ENCODE measurements around the gene PTCD1.
"Not testable (repeated sequence)": the region's sequence is repeated elsewhere in the genome, so short reads cannot be mapped to it uniquely, and the experiment has no call there.

The PTCD1 gene

DNA sequence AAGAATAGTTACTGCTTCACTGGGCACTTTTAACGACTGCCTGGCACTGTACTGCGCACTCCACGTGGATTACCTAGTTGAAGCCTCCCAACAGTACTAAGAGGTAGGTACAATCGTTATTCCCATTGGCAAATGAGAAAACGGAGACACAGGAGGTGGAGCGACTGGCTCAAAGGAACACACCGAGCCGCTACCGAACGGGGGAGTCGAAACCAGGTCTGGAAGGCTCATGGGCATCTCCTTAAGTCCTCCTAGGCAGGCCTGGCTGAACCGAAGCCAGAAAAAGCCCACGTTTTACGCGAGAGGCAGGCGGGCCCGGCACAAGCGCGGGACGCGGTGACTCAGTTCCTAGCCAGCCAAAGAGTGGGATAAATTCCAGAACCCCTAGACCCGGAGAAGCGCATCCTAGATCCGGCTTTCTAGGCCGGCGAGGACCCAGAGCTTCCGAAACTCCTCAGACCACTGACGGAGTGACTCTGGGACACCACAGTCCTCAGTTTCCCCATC lies 30.7 kb downstream of the PTCD1 start:
- DNase-seq, result no peak

- DNase-seq, result no peak
These were observed 32.0 kb downstream of the PTCD1 start for GRCh38 chr7:99406557-99406956.

GRCh38 chr7:99404977-99405320 lies 33.6 kb downstream of the PTCD1 start:
- DNase-seq, result no peak

- DNase-seq, result no peak
These were observed 34.2 kb downstream of the PTCD1 start for GRCh38 chr7:99404235-99404976.

- no peak for DNase-seq
These were observed 34.8 kb downstream of the PTCD1 start for GRCh38 chr7:99403764-99404163.

- no peak for DNase-seq
These were observed 35.7 kb downstream of the PTCD1 start for GRCh38 chr7:99402854-99403253.

DNA sequence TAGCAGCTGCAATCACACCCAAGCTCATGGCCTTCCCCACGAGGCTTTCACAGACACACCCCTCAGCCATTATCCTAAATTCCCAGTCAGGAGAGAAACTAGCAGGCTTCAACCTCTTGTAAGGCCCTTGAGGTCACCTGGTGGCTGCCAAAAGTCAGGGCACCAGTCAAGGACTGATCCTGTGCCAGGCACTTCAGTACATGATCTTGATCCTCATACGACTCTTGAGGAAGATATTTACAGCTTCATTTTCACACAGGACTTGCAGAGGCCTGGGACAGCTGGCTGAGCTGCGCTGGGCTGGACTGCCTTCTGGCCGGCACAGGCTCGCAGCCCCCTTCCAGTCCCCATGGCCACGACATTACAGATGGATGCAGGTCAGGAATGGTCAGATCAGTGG lies 39.0 kb downstream of the PTCD1 start:
- DNase-seq, result no peak

DNA sequence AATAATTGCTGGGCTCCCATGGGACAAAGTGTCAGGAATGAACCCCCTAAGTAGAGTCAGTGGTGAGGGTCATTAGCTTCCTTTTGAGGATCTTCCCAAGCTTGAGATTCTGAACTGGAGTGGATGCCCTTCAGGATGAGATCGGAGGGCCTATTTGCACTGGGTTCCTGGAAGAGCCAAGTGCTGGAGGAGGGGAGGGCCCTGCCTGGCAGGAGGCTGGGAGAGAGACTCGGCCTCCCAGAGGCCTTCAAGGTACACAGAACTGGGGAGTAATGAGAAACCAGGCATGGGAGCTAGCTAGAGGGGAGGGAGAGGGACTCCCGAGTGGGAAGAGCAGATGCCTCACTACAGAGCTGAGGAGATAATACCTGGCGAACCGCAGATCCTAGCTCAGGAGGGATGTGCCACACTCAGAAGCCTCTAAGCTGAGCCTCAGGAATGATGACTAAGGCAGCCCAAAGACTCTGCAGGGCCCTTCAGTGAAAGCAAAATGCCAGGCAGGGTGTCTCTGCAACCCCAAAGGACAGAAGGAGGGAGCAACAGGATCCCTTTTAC lies 39.6 kb downstream of the PTCD1 start:
- DNase-seq, result no peak

DNA sequence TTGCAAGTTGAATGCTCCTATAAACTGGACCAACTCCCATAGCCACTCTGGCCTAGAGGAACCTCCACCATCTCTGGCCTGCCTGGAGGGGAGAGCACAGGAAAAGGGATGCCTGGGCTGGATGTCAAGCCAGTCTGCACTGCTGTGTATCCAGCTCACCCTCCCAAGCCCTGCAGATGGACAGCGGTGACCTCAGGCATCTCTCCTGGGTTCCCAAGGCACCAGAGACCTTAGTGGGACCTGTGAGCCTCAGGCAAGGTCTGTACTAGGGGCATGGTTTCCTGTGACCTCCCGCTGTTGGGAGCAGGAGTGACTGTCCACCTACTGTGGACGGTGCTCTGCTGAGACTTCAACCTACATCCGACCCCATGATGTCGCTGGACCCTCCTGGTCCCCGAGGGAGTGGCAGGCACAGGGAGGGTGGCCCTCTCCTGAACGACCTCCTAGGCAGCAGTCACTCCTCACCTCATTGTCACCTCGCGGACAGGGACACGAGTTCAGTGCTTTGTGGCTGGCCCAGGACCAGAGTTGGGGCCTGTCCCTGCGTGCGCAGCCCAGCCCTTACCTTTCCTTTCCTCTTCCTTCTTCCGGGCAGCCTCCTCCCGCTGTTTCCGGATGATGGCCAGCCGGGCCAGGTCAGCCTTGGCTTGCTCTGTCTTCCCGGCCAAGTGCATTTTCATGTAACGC lies 41.2 kb downstream of the PTCD1 start:
- no peak for DNase-seq

DNA sequence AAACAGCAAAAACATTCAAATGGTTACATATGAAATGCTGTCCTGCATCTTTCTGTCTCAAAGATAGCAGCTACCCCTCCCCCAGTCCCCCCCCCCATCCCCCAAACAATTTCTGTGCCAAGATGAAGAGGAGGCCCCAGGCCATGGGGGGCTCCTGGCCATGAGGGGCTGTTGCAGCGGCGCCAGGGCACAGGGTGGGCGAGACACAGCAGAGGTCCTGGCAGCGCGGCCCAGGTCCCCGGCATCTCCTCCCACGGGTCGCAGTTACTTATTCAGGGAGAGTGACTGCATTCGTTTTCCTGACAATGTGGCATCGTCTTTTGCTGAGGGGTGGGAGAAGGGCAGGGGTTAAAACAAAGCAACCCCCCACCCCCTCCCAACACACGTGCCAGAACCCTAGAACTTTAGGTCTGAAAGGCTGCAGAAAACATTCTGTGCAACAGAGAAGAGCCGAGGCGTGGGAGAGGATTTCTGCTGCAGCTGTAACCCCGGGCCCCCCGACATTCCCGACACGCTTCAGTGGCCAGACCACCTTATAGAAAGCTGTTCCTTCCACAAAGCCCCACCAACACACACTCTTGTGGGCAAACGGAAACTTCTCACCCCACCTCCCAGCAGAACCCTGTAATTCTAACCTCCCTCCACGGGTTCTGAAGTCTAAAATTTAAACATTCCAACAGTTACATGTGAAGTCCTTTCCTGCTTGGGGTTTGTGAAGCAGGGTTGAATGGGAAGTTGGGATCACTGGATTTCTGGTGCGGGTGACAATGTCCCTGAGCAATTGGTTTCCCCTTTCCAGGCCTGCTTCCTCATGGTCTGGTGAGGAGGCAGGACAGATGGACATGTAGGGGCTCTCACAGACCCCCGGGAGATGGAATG lies 41.9 kb downstream of the PTCD1 start:
- DNase-seq, result no peak

- no peak for DNase-seq
These were observed 42.8 kb downstream of the PTCD1 start for GRCh38 chr7:99395616-99396327.

DNA sequence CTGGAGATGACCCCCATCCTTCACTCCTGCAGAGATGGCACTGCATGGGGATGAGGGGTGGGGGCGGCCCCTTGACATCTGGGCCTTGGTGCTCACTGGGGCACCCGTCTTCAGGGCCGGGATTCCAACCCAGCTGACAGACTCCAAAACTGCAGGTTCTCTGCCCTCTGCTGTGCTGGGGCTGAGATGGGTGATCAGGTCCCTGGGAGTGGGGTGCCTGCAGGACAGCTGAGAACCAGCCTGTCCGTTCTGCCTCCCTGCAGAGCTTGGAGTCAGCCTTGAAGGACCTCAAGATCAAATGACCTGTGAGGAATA lies 44.5 kb downstream of the PTCD1 start:
- no peak for DNase-seq

DNA sequence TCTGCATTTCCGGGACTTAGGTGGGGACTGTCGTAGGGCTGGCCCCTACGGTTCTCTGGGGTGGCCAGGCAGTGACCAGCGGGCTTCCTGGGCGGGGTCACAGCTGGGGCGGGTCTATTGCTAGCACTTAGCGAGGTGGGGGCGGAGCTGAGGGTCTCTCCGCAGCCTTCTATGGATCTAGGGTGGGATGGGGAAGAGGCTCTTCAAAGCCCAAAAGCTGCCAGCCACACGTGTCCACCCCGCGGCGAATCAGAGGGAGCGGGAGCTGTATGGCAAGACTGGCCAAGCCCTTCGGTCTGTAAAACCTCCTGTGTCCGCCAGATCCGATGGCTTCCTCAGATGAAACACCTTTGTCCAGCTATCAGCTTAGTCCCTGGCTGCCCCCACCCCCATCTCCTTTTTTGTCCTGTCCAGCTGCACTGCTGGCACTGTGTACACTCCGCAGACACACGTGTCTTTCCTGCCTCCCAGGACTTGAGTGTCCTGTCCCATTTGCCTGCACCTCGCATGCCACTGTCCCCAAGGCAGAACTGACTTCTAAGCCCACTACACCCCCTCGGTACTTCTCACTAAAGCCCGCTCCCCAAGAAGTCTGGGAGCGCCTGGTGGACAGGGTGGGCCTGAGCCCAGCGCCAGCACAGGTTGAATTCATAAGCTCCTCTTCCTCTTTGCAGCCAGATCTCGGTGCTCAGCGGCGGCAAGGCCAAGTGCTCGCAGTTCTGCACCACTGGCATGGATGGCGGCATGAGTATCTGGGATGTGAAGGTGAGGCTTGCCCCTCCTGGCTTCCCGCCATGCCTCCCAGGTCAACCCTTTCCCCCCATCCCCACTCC lies 45.0 kb downstream of the PTCD1 start:
- no peak for DNase-seq

- DNase-seq, result peak; percentile 89
These were observed 45.8 kb downstream of the PTCD1 start for GRCh38 chr7:99392659-99393354.

GRCh38 chr7:99392046-99392445 lies 46.6 kb downstream of the PTCD1 start:
- DNase-seq, result no peak

- no peak for DNase-seq
These were observed 47.5 kb downstream of the PTCD1 start for GRCh38 chr7:99390941-99391602.

DNA sequence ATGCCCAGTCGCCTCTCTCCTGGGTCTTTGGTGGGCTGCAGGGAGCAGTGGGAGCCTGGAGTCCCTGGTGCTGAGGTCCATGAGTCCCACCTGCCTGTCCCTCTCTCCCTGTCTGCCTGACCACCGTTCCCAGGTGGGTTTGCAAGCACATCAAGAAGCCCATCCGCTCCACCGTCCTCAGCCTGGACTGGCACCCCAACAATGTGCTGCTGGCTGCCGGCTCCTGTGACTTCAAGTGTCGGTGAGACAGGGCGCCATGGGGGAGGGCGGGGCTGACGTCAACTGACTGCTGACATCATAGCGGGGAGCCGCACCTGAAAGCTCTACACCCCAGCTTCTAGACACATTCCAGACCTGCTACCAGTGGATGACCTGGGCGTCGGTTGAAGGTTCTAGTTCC lies 48.8 kb downstream of the PTCD1 start:
- DNase-seq, result no peak

DNA sequence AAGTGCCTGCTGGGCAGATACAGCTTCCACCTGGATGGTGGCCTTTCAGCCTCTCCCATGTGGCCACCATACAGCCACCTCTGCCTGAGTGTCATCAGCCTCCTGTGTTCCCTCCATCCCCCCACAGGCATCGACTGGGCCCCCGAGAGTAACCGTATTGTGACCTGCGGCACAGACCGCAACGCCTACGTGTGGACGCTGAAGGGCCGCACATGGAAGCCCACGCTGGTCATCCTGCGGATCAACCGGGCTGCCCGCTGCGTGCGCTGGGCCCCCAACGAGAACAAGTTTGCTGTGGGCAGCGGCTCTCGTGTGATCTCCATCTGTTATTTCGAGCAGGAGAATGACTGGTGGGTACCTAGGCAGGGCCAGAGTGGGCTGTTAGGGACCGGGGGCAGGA lies 50.7 kb downstream of the PTCD1 start:
- no peak for DNase-seq

GRCh38 chr7:99387239-99387635 lies 51.4 kb downstream of the PTCD1 start:
- DNase-seq, result not testable (repeated sequence)

GRCh38 chr7:99386584-99387238 lies 51.9 kb downstream of the PTCD1 start:
- DNase-seq, result no peak

Measured in NCI-H1930 (cell line).